ENCODE measurements around the gene SLC25A21.

GRCh38 chr14:36925094-36925493 is 247.3 kb downstream of the SLC25A21 start:
- TF ChIP-seq, protein P1, sequence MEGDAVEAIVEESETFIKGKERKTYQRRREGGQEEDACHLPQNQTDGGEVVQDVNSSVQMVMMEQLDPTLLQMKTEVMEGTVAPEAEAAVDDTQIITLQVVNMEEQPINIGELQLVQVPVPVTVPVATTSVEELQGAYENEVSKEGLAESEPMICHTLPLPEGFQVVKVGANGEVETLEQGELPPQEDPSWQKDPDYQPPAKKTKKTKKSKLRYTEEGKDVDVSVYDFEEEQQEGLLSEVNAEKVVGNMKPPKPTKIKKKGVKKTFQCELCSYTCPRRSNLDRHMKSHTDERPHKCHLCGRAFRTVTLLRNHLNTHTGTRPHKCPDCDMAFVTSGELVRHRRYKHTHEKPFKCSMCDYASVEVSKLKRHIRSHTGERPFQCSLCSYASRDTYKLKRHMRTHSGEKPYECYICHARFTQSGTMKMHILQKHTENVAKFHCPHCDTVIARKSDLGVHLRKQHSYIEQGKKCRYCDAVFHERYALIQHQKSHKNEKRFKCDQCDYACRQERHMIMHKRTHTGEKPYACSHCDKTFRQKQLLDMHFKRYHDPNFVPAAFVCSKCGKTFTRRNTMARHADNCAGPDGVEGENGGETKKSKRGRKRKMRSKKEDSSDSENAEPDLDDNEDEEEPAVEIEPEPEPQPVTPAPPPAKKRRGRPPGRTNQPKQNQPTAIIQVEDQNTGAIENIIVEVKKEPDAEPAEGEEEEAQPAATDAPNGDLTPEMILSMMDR (IDR thresholded peaks at IDR 0.05 in 8 of 11, conservative IDR thresholded peaks at IDR 0.05 in 3 of 11), result no peak
- TF ChIP-seq POLR2AphosphoS5 (IDR thresholded peaks at IDR 0.05), result no peak
- no peak for TF ChIP-seq POLR2A (IDR thresholded peaks at IDR 0.05)
